ENCODE results near the gene ISY1.

The ISY1 gene

GRCh38 chr3:129131465-129132088 lies 29.3 kb downstream of the ISY1 start:
- no peak for TF ChIP-seq NFIC (IDR thresholded peaks at IDR 0.05)

- TF ChIP-seq TEAD4 (IDR thresholded peaks at IDR 0.05): no peak
- no peak for TF ChIP-seq USF1 (IDR thresholded peaks at IDR 0.05)
- no peak for TF ChIP-seq EGR1 (IDR thresholded peaks at IDR 0.05)
- TF ChIP-seq TCF12 (IDR thresholded peaks at IDR 0.05; ENCODE audit: low read depth): no peak
- no peak for TF ChIP-seq EP300 (IDR thresholded peaks at IDR 0.05; ENCODE audit: borderline replicate concordance)
- TF ChIP-seq REST (IDR thresholded peaks at IDR 0.05; ENCODE audit: low read depth): no peak
- no peak for TF ChIP-seq RAD21 (IDR thresholded peaks at IDR 0.05; ENCODE audit: low read depth)
- no peak for TF ChIP-seq MAX (IDR thresholded peaks at IDR 0.05)
- no peak for TF ChIP-seq CREB1 (IDR thresholded peaks at IDR 0.05; ENCODE audit: low read depth)
- no peak for TF ChIP-seq NFIC (IDR thresholded peaks at IDR 0.05)
- no peak for TF ChIP-seq CEBPB (IDR thresholded peaks at IDR 0.05)
- no peak for TF ChIP-seq FOXM1 (IDR thresholded peaks at IDR 0.05; ENCODE audit: borderline replicate concordance, low read depth)
- no peak for TF ChIP-seq YY1 (IDR thresholded peaks at IDR 0.05; ENCODE audit: low read depth)
- TF ChIP-seq ZBTB7A (IDR thresholded peaks at IDR 0.05; ENCODE audit: low read depth): no peak
- no peak for TF ChIP-seq TAF1 (IDR thresholded peaks at IDR 0.05; ENCODE audit: low read depth)
These were observed 30.5 kb downstream of the ISY1 start for GRCh38 chr3:129130291-129130813.

- no peak for TF ChIP-seq REST (IDR thresholded peaks at IDR 0.05; ENCODE audit: low read depth)
- TF ChIP-seq EGR1 (IDR thresholded peaks at IDR 0.05): no peak
- no peak for TF ChIP-seq CEBPB (IDR thresholded peaks at IDR 0.05)
- no peak for TF ChIP-seq USF1 (IDR thresholded peaks at IDR 0.05)
- no peak for TF ChIP-seq TAF1 (IDR thresholded peaks at IDR 0.05; ENCODE audit: low read depth)
- TF ChIP-seq FOXM1 (IDR thresholded peaks at IDR 0.05; ENCODE audit: borderline replicate concordance, low read depth): no peak
- no peak for TF ChIP-seq YY1 (IDR thresholded peaks at IDR 0.05; ENCODE audit: low read depth)
- TF ChIP-seq ZBTB7A (IDR thresholded peaks at IDR 0.05; ENCODE audit: low read depth): no peak
- no peak for TF ChIP-seq TEAD4 (IDR thresholded peaks at IDR 0.05)
- TF ChIP-seq NFIC (IDR thresholded peaks at IDR 0.05): no peak
- TF ChIP-seq MAX (IDR thresholded peaks at IDR 0.05): no peak
- TF ChIP-seq RAD21 (IDR thresholded peaks at IDR 0.05; ENCODE audit: low read depth): no peak
- no peak for TF ChIP-seq TCF12 (IDR thresholded peaks at IDR 0.05; ENCODE audit: low read depth)
- TF ChIP-seq CREB1 (IDR thresholded peaks at IDR 0.05; ENCODE audit: low read depth): no peak
- TF ChIP-seq EP300 (IDR thresholded peaks at IDR 0.05; ENCODE audit: borderline replicate concordance): no peak
These were observed 32.3 kb downstream of the ISY1 start for GRCh38 chr3:129128357-129129155.

GRCh38 chr3:129126726-129127280 lies 34.1 kb downstream of the ISY1 start:
- no peak for TF ChIP-seq TAF1 (IDR thresholded peaks at IDR 0.05; ENCODE audit: low read depth)
- TF ChIP-seq MAX (IDR thresholded peaks at IDR 0.05): no peak
- TF ChIP-seq FOXM1 (IDR thresholded peaks at IDR 0.05; ENCODE audit: borderline replicate concordance, low read depth): no peak
- TF ChIP-seq TCF12 (IDR thresholded peaks at IDR 0.05; ENCODE audit: low read depth): no peak
- TF ChIP-seq CREB1 (IDR thresholded peaks at IDR 0.05; ENCODE audit: low read depth): no peak
- no peak for TF ChIP-seq USF1 (IDR thresholded peaks at IDR 0.05)
- no peak for TF ChIP-seq RAD21 (IDR thresholded peaks at IDR 0.05; ENCODE audit: low read depth)
- no peak for TF ChIP-seq NFIC (IDR thresholded peaks at IDR 0.05)
- TF ChIP-seq REST (IDR thresholded peaks at IDR 0.05; ENCODE audit: low read depth): no peak
- no peak for TF ChIP-seq TEAD4 (IDR thresholded peaks at IDR 0.05)
- no peak for TF ChIP-seq ZBTB7A (IDR thresholded peaks at IDR 0.05; ENCODE audit: low read depth)
- TF ChIP-seq CEBPB (IDR thresholded peaks at IDR 0.05): no peak
- no peak for TF ChIP-seq YY1 (IDR thresholded peaks at IDR 0.05; ENCODE audit: low read depth)
- no peak for TF ChIP-seq EGR1 (IDR thresholded peaks at IDR 0.05)
- TF ChIP-seq EP300 (IDR thresholded peaks at IDR 0.05; ENCODE audit: borderline replicate concordance): no peak
